GM12878 (cell line): ENCODE data around the gene PPIC. TPM values are rescaled to one million over a fixed set of nuclear protein-coding genes. Genes with fewer than 3 reads are reported as not detected.

Experiments
- ATAC-seq: fragments of 200-7000 bp; cut with Tn5 transposase; 3 replicates; pipeline ENCODE4 v1.9.1; 2020; ENCODE audit warnings: mild to moderate bottlenecking, moderate library complexity
- BruUV-seq: library from RNA; stranded (reverse); fragments of 400-500 nt; replicated peaks from 2 replicates; lab custom pipeline; 2021; lab: Mats Ljungman, UMichigan
- CTCF ChIA-PET: fragments of 300-600 bp; sonication (Branson Sonifier 250); formaldehyde crosslinking; extraction: SDS; loops from one replicate; lab custom pipeline; 2021; ENCODE audit warnings: inconsistent platforms; lab: Yijun Ruan, JAX
- POLR2A ChIA-PET: fragments of 350-600 bp; formaldehyde crosslinking; extraction: SDS; loops from one replicate; lab custom pipeline; 2021; ENCODE audit warnings: inconsistent platforms; lab: Charles Lee
- RAD21 ChIA-PET: fragments of 300-600 bp; sonication (Branson Sonifier 250); formaldehyde crosslinking; loops from one replicate; lab custom pipeline; 2023; ENCODE audit warnings: antibody characterized with exemption; ENCODE audit not compliant: unreplicated experiment; lab: Charles Lee
- SMC1A ChIA-PET: fragments of 300-600 bp; sonication (Branson Sonifier 250); formaldehyde crosslinking; loops from one replicate; lab custom pipeline; 2023; ENCODE audit not compliant: unreplicated experiment, uncharacterized antibody; lab: Charles Lee
- DNase-seq: peaks from one replicate; pipeline ENCODE4 v3.0.0-alpha.2; 2011; ENCODE audit warnings: low read depth, low spot score
- FAIRE-seq: peaks from 3 replicates; lab custom pipeline; 2011; peaks lifted over from hg19 to GRCh38; lab: Jason Lieb, UNC
- H2AFZ ChIP-seq: 2 replicates; pipeline ENCODE4 v1.6.0; 2011; ENCODE audit warnings: low read depth, low read length, control low read depth; ENCODE audit not compliant: control insufficient read depth
- H3K27ac ChIP-seq: 2 replicates; pipeline ENCODE4 v1.5.1; 2011; ENCODE audit warnings: control low read depth; ENCODE audit not compliant: control insufficient read depth, insufficient read depth
- H3K27me3 ChIP-seq, 2 experiments: replicated peaks in 1 of 2; 2 replicates each; pipeline versions ENCODE4 v1.6.0 to v1.6.1; 2011; ENCODE audit warnings: low read length in 1 of 2; ENCODE audit not compliant: control insufficient read depth in 2 of 2, insufficient read depth in 2 of 2
- H3K36me3 ChIP-seq, 2 experiments: 2 replicates each; pipeline ENCODE4 v1.5.1; 2011; ENCODE audit warnings: low read length in 1 of 2; ENCODE audit not compliant: control insufficient read depth in 2 of 2, insufficient read depth in 2 of 2
- H3K4me1 ChIP-seq: 2 replicates; pipeline ENCODE4 v1.6.1; 2011; ENCODE audit warnings: mild to moderate bottlenecking, low read length, moderate library complexity, mixed read lengths; ENCODE audit not compliant: control insufficient read depth, insufficient read depth
- H3K4me2 ChIP-seq: 2 replicates; pipeline ENCODE4 v1.6.0; 2011; ENCODE audit warnings: control low read depth; ENCODE audit not compliant: control insufficient read depth, insufficient read depth
- H3K4me3 ChIP-seq: fragments of 200-600 bp; sonication (generic); 2 replicates; pipeline ENCODE4 v1.5.1; 2016
- H3K79me2 ChIP-seq: 2 replicates; pipeline ENCODE4 v1.6.0; 2011; ENCODE audit warnings: low read length; ENCODE audit not compliant: control insufficient read depth, insufficient read depth
- H3K9ac ChIP-seq: 2 replicates; pipeline ENCODE4 v1.8.0; 2011; ENCODE audit warnings: low read length, control low read depth, mixed read lengths; ENCODE audit not compliant: control insufficient read depth, insufficient read depth
- H3K9me3 ChIP-seq: replicated peaks from 3 replicates; pipeline ENCODE4 v1.5.1; 2011; ENCODE audit warnings: mild to moderate bottlenecking, low read length; ENCODE audit not compliant: control insufficient read depth, insufficient read depth
- H4K20me1 ChIP-seq: 2 replicates; pipeline ENCODE4 v1.6.0; 2011; ENCODE audit not compliant: control insufficient read depth, insufficient read depth
- CEBPB ChIP-seq, 2 experiments: fragments of 150-350 bp in 1 of 2; IDR thresholded peaks; 2 replicates each; pipeline ENCODE4 v1.6.1; 2012 to 2014; ENCODE audit warnings: low read depth in 2 of 2, low read length in 2 of 2, borderline replicate concordance in 1 of 2, inconsistent platforms in 1 of 2
- CREB1 ChIP-seq: IDR thresholded peaks from 2 replicates; pipeline ENCODE4 v1.6.1; 2012; ENCODE audit warnings: low read depth, mild to moderate bottlenecking, inconsistent platforms
- CREM ChIP-seq: IDR thresholded peaks from 2 replicates; pipeline ENCODE4 v1.6.1; 2014; ENCODE audit warnings: antibody characterized with exemption, low read depth
- E2F8 ChIP-seq: fragments of 450-650 bp; IDR thresholded peaks from 2 replicates; pipeline ENCODE4 v1.6.1; 2018; ENCODE audit warnings: mild to moderate bottlenecking, low read depth, moderate library complexity; ENCODE audit not compliant: partially characterized antibody
- KDM1A ChIP-seq: fragments of 200-600 bp; sonication (generic); IDR thresholded peaks from 2 replicates; pipeline ENCODE4 v1.6.1; 2016; ENCODE audit warnings: borderline replicate concordance
- LARP7 ChIP-seq: fragments of 450-650 bp; IDR thresholded peaks from 2 replicates; pipeline ENCODE4 v1.6.1; 2017; ENCODE audit warnings: mild to moderate bottlenecking
- NFIC ChIP-seq: IDR thresholded peaks from 2 replicates; pipeline ENCODE4 v1.6.1; 2012; ENCODE audit warnings: low read depth, mild to moderate bottlenecking, inconsistent platforms, low read length, moderate library complexity
- PAX8 ChIP-seq: fragments of 450-650 bp; IDR thresholded peaks from 2 replicates; pipeline ENCODE4 v1.6.1; 2017; ENCODE audit warnings: mild to moderate bottlenecking, moderate library complexity
- POLR2AphosphoS5 ChIP-seq: IDR thresholded peaks from 2 replicates; pipeline ENCODE4 v1.6.1; 2011; ENCODE audit warnings: mild to moderate bottlenecking, low read length, inconsistent platforms
- PRDM15 ChIP-seq: fragments of 450-650 bp; formaldehyde crosslinking; IDR thresholded peaks from 2 replicates; pipeline ENCODE4 v1.4.0; 2020; ENCODE audit warnings: mild to moderate bottlenecking, moderate library complexity
- RCOR1 ChIP-seq: conservative IDR thresholded peaks from 2 replicates; pipeline ENCODE4 v1.6.1; 2012; ENCODE audit warnings: low read depth, low read length, improper control_type of control experiment
- RUNX3 ChIP-seq: IDR thresholded peaks from 2 replicates; pipeline ENCODE4 v1.6.1; 2012; ENCODE audit warnings: low read length, inconsistent platforms
- SPI1 ChIP-seq: IDR thresholded peaks from 2 replicates; pipeline ENCODE4 v1.6.1; 2011; ENCODE audit warnings: low read depth, mild to moderate bottlenecking, low read length, moderate library complexity, borderline replicate concordance; ENCODE audit not compliant: insufficient read depth
- SREBF2 ChIP-seq: IDR thresholded peaks from 2 replicates; pipeline ENCODE4 v1.6.1; 2012; ENCODE audit warnings: mild to moderate bottlenecking, low read length
- ZNF207 ChIP-seq: fragments of 450-650 bp; IDR thresholded peaks from 2 replicates; pipeline ENCODE4 v1.6.1; 2014; ENCODE audit warnings: antibody characterized with exemption, mild to moderate bottlenecking, borderline replicate concordance
- ZNF24 ChIP-seq: fragments of 450-650 bp; IDR thresholded peaks from 2 replicates; pipeline ENCODE4 v1.6.1; 2017; ENCODE audit warnings: antibody characterized with exemption, mild to moderate bottlenecking
- ZNF274 ChIP-seq: IDR thresholded peaks from one replicate; pipeline ENCODE4 v1.8.0; 2011; ENCODE audit not compliant: insufficient read length, insufficient read depth
- WGBS: methylation state at CpG from one replicate; pipeline ENCODE4 v1.1.6; 2016; ENCODE audit warnings: low lambda C conversion rate; ENCODE audit not compliant: insufficient replicate concordance, insufficient coverage; ENCODE audit errors: missing lambda C conversion rate; 5-methylcytosine and 5-hydroxymethylcytosine counted together
- in situ Hi-C: fragments of 300-500 bp; cut with MboI; formaldehyde crosslinking; loops from 9 replicates; pipeline ENCODE4 v1.14.3; 2018; ENCODE audit warnings: mixed read lengths
- intact Hi-C: fragments of 100-400 bp; cut with micrococcal nuclease; formaldehyde crosslinking; loops from one replicate; pipeline ENCODE4 v1.14.2; 2022; ENCODE audit not compliant: unreplicated experiment
- polyA plus RNA-seq, 11 experiments: library from polyadenylated mRNA; depleted of rRNA in 4 of 11; unstranded in 6 of 11; stranded (reverse) in 5 of 11; fragments of >200 nt; fragmentation: Nextera tagmentation in 4 of 11; fragmentation: Illumina TruSeq in 1 of 11; extraction: Ambion mirVana in 4 of 11; extraction: Trizol in 1 of 11; gene quantifications; 1 replicate in 1 of 11; 2 replicates in 10 of 11; pipeline versions ENCODE4 v1.2.1 to v1.2.3, GENCODE V29; 2011 to 2016; ENCODE audit warnings: inconsistent platforms in 2 of 11, missing spikeins in 2 of 11, low read depth in 1 of 11
- total RNA-seq, 4 experiments: library from RNA; depleted of rRNA in 3 of 4; stranded (reverse); fragments of >200 nt in 3 of 4; fragmentation: Illumina TruSeq in 1 of 4; extraction: Trizol in 1 of 4; gene quantifications; 2 replicates each; pipeline versions ENCODE4 v1.2.1 to v1.2.3, GENCODE V29; 2013 to 2021

PPIC gene
- total and polyA plus RNA-seq, 10 of the 15 experiments (the other 5 are each of a cell fraction or from before 2014, with no cell fraction given) = 0.12 to 0.21 TPM; not detected in 8

GRCh38 chr5:122996091-122996490, 40.4 kb downstream of the PPIC start (continued):
- TF ChIP-seq POLR2AphosphoS5 = no peak
- TF ChIP-seq RUNX3 = no peak

GRCh38 chr5:122985954-122986721, 50.4 kb downstream of the PPIC start:
- no peak overlapping the region for H2AFZ ChIP-seq
- H3K27me3 ChIP-seq = no peaks in the 10 kb centered on the region
- no peaks in the 10 kb centered on the region for H3K36me3 ChIP-seq
- FAIRE-seq = peak; percentile 76
- BruUV-seq = no TSS peak
- ChIA-PET RAD21 (no interaction called here), SMC1A (interaction anchor here (1.0 kb wide), 1 partner anchor 18 kb away, joined by 4 read pairs; no protein-coding TSS in a partner anchor), CTCF (interaction anchor here (0.9 kb wide), 1 partner anchor 141 kb away, joined by 3 read pairs; the partner anchor contains the start of gene SNX24), POLR2A (interaction anchor here (0.6 kb wide), 1 partner anchor 124 kb away, joined by 5 read pairs; no protein-coding TSS in a partner anchor)
- H3K27ac ChIP-seq = peak overlapping the region; percentile 20; the same call in 1 of the 2 replicates
- 0% methylated on average over 2 of the region's 2 CpGs for WGBS
- intact Hi-C loops (no loop called here), in situ Hi-C loops (no loop called here)
- no peaks in the 10 kb centered on the region for H4K20me1 ChIP-seq
- ATAC-seq = peak; percentile 96
- H3K79me2 ChIP-seq = no peaks in the 10 kb centered on the region
- peak overlapping the region; percentile 40 for H3K4me2 ChIP-seq
- DNase-seq = peak; percentile 60
- H3K4me1 ChIP-seq = peaks cover 20% of the 10 kb centered on the region
- no peaks in the 10 kb centered on the region for H3K9me3 ChIP-seq
- no peak overlapping the region for H3K4me3 ChIP-seq
- H3K9ac ChIP-seq = no peak overlapping the region
- TF ChIP-seq CREB1 (no peak), CEBPB (IDR thresholded peaks at IDR 0.05; ENCODE audit: borderline replicate concordance in 1 of 2, low read depth in 2 of 2, low read length in 2 of 2) (no peak), ZNF274 (no peak), ZNF24 (peak; percentile 32; the same call in 1 of the 2 replicates), KDM1A (no peak), LARP7 (no peak), SREBF2 (no peak), CREM (no peak), PRDM15 (no peak), SPI1 (peak; percentile 95), PAX8 (no peak), NFIC (peak; percentile 36; the same call in 1 of the 2 replicates), RCOR1 (no peak), ZNF207 (no peak), E2F8 (no peak)
